Right atrium auricular region (tissue), 2 donors: Measurements from ENCODE around the gene AMN1. TPM values are rescaled to one million over a fixed set of nuclear protein-coding genes. Genes with fewer than 3 reads are reported as not detected.

Source experiments
- DNase-seq: peaks from one replicate; pipeline ENCODE4 v3.0.0-alpha.2; 2019; ENCODE audit warnings: low spot score
- H3K27ac ChIP-seq, 2 donors: fragments of 200-600 bp; sonication (generic); 1 replicate in 1 of 2; 2 replicates in 1 of 2; pipeline ENCODE4 v1.5.1; 2016 to 2019
- H3K27me3 ChIP-seq, 2 donors: fragments of 200-600 bp; sonication (generic); one replicate each; pipeline versions ENCODE4 v1.5.1 to v1.6.0; 2017 to 2019
- H3K36me3 ChIP-seq: fragments of 200-600 bp; sonication (generic); one replicate; pipeline ENCODE4 v1.5.1; 2016
- H3K4me1 ChIP-seq, 2 donors: fragments of 200-600 bp; sonication (generic); one replicate each; pipeline versions ENCODE4 v1.5.1 to v1.6.0; 2017 to 2019
- H3K4me3 ChIP-seq, 2 donors: fragments of 200-600 bp; sonication (generic); 1 replicate in 1 of 2; 2 replicates in 1 of 2; pipeline ENCODE4 v1.5.1; 2017 to 2019; ENCODE audit warnings: mild to moderate bottlenecking in 1 of 2, moderate library complexity in 1 of 2
- H3K9me3 ChIP-seq, 2 donors: fragments of 200-600 bp; sonication (generic); one replicate each; pipeline ENCODE4 v1.5.1; 2019
- CTCF ChIP-seq, 2 donors: fragments of 200-600 bp; sonication (generic); IDR thresholded peaks; one replicate each; pipeline ENCODE4 v1.5.1; 2019; ENCODE audit warnings: antibody characterized with exemption in 2 of 2
- total RNA-seq, 2 donors: library from RNA; depleted of rRNA; stranded (reverse); fragments of >200 nt; gene quantifications; one replicate each; pipeline ENCODE4 v1.1.0, GENCODE V29; 2016

The AMN1 gene
- total RNA-seq, 2 donors from 2014 or later = 10.4 to 17.8 TPM

GRCh38 chr12:31647086-31647491 is 81.7 kb downstream of the AMN1 start:
- H3K27ac ChIP-seq = no peak overlapping the region
- no peak overlapping the region for H3K4me3 ChIP-seq
- no peaks in the 10 kb centered on the region for H3K36me3 ChIP-seq
- H3K27me3 ChIP-seq = no peaks in the 10 kb centered on the region
- DNase-seq = no peak
- TF ChIP-seq CTCF (IDR thresholded peaks at IDR 0.05) = no peak
- peaks cover 0 to 3% of the 10 kb centered on the region in 2 donors for H3K4me1 ChIP-seq
- no peaks in the 10 kb centered on the region for H3K9me3 ChIP-seq

- no peak for TF ChIP-seq CTCF (IDR thresholded peaks at IDR 0.05)
- H3K27ac ChIP-seq = no peak overlapping the region
- no peaks in the 10 kb centered on the region for H3K9me3 ChIP-seq
- peaks cover 0 to 3% of the 10 kb centered on the region in 2 donors for H3K4me1 ChIP-seq
- DNase-seq = no peak
- no peaks in the 10 kb centered on the region for H3K27me3 ChIP-seq
- no peaks in the 10 kb centered on the region for H3K36me3 ChIP-seq
- no peak overlapping the region for H3K4me3 ChIP-seq
Measured at GRCh38 chr12:31645924-31646323, 82.9 kb downstream of the AMN1 start.

GRCh38 chr12:31644536-31644935 is 84.3 kb downstream of the AMN1 start:
- TF ChIP-seq CTCF (IDR thresholded peaks at IDR 0.05) = no peak
- DNase-seq = no peak
- Histone ChIP-seq H3K4me1 (no peaks in the 10 kb centered on the region), H3K9me3 (no peaks in the 10 kb centered on the region), H3K36me3 (no peaks in the 10 kb centered on the region), H3K4me3 (no peak overlapping the region), H3K27ac (no peak overlapping the region), H3K27me3 (no peaks in the 10 kb centered on the region)

GRCh38 chr12:31641509-31642090 is 87.2 kb downstream of the AMN1 start:
- no peaks in the 10 kb centered on the region for H3K27me3 ChIP-seq
- no peak for DNase-seq
- H3K36me3 ChIP-seq = no peaks in the 10 kb centered on the region
- H3K4me3 ChIP-seq = no peak overlapping the region
- H3K4me1 ChIP-seq = no peaks in the 10 kb centered on the region
- no peak overlapping the region for H3K27ac ChIP-seq
- no peak for TF ChIP-seq CTCF (IDR thresholded peaks at IDR 0.05)
- no peaks in the 10 kb centered on the region for H3K9me3 ChIP-seq

GRCh38 chr12:31634620-31635019 is 94.2 kb downstream of the AMN1 start:
- H3K27me3 ChIP-seq = no peaks in the 10 kb centered on the region
- H3K4me1 ChIP-seq = peaks cover 0 to 13% of the 10 kb centered on the region in 2 donors
- DNase-seq = no peak
- no peaks in the 10 kb centered on the region for H3K9me3 ChIP-seq
- H3K36me3 ChIP-seq = no peaks in the 10 kb centered on the region
- H3K4me3 ChIP-seq = no peak overlapping the region
- H3K27ac ChIP-seq = no peak overlapping the region
- no peak for TF ChIP-seq CTCF (IDR thresholded peaks at IDR 0.05)

- Histone ChIP-seq H3K36me3 (no peaks in the 10 kb centered on the region), H3K4me1 (peaks cover 0 to 17% of the 10 kb centered on the region in 2 donors), H3K27ac (no peak overlapping the region), H3K9me3 (no peaks in the 10 kb centered on the region), H3K4me3 (no peak overlapping the region), H3K27me3 (no peaks in the 10 kb centered on the region)
- DNase-seq = no peak
- no peak for TF ChIP-seq CTCF (IDR thresholded peaks at IDR 0.05)
Measured at GRCh38 chr12:31633464-31633863, 95.4 kb downstream of the AMN1 start.
